CD4-positive, alpha-beta T cell (primary cell): ENCODE data around the gene KIAA0232. TPM values are rescaled to one million over a fixed set of nuclear protein-coding genes. Genes with fewer than 3 reads are reported as not detected.
A peak's percentile ranks its signal among the peaks of the same experiment; 100 is the strongest.

Experiments
- ATAC-seq: fragments of 200-7000 bp; cut with Tn5 transposase; one replicate; pipeline ENCODE4 v1.10.0; 2022; ENCODE audit warnings: mild to moderate bottlenecking; ENCODE audit not compliant: poor library complexity
- CTCF ChIA-PET: fragments of 350-600 bp; sonication (Branson Sonifier 250); formaldehyde crosslinking; loops from one replicate; lab custom pipeline; 2021; ENCODE audit warnings: antibody characterized with exemption, inconsistent platforms; lab: Charles Lee
- POLR2A ChIA-PET: fragments of 350-600 bp; sonication (Branson Sonifier 250); formaldehyde crosslinking; loops from one replicate; lab custom pipeline; 2021; ENCODE audit warnings: antibody characterized with exemption, inconsistent platforms; lab: Charles Lee
- DNase-seq, 14 experiments: peaks; one replicate each; pipeline ENCODE4 v3.0.0-alpha.2; 2013 to 2020; ENCODE audit warnings: mixed read lengths in 2 of 14
- H3K27ac ChIP-seq, 2 donors: one replicate each; pipeline versions ENCODE4 v1.5.1 to v1.7.0; 2013; ENCODE audit warnings: low read length in 2 of 2, low read depth in 1 of 2, mild to moderate bottlenecking in 1 of 2
- H3K27me3 ChIP-seq, 2 experiments: 1 replicate in 1 of 2; 2 replicates in 1 of 2; pipeline versions ENCODE4 v1.6.1 to v1.7.0; 2013; ENCODE audit warnings: low read length in 2 of 2, control low read depth in 1 of 2, mild to moderate bottlenecking in 1 of 2, moderate library complexity in 1 of 2; ENCODE audit not compliant: insufficient read depth in 2 of 2, control insufficient read depth in 1 of 2
- H3K36me3 ChIP-seq: one replicate; pipeline ENCODE4 v1.6.1; 2013; ENCODE audit warnings: low read length, control low read depth; ENCODE audit not compliant: insufficient read depth
- H3K4me1 ChIP-seq: one replicate; pipeline ENCODE4 v1.6.1; 2013; ENCODE audit warnings: low read length, control low read depth; ENCODE audit not compliant: insufficient read depth
- H3K4me3 ChIP-seq: one replicate; pipeline ENCODE4 v1.5.1; 2013; ENCODE audit warnings: mild to moderate bottlenecking, low read length, moderate library complexity
- H3K9me3 ChIP-seq, 2 experiments: 1 replicate in 1 of 2; 2 replicates in 1 of 2; pipeline versions ENCODE4 v1.6.1 to v1.7.0; 2013; ENCODE audit warnings: low read length in 2 of 2, mild to moderate bottlenecking in 2 of 2, control low read depth in 1 of 2, moderate library complexity in 1 of 2; ENCODE audit not compliant: control insufficient read depth in 1 of 2, insufficient read depth in 1 of 2
- H3K27ac Mint-ChIP-seq: one replicate; pipeline ENCODE4 v1.8.0; 2020; ENCODE audit warnings: mixed read lengths
- H3K27me3 Mint-ChIP-seq: one replicate; pipeline ENCODE4 v1.8.0; 2021; ENCODE audit warnings: mixed read lengths
- H3K36me3 Mint-ChIP-seq: one replicate; pipeline ENCODE4 v1.8.0; 2021; ENCODE audit warnings: low read depth, mixed read lengths
- H3K4me1 Mint-ChIP-seq: one replicate; pipeline ENCODE4 v1.8.0; 2021; ENCODE audit warnings: low read depth, mixed read lengths
- H3K4me3 Mint-ChIP-seq: one replicate; pipeline ENCODE4 v1.8.0; 2020; ENCODE audit warnings: mild to moderate bottlenecking, mixed read lengths
- H3K9me3 Mint-ChIP-seq: one replicate; pipeline ENCODE4 v1.8.0; 2020; ENCODE audit warnings: mixed read lengths
- intact Hi-C, 2 experiments: fragments of 100-400 bp; cut with DNase I in 1 of 2; cut with micrococcal nuclease in 1 of 2; formaldehyde crosslinking; loops; one replicate each; pipeline versions ENCODE4 v1.15.1 to v1.9.0; 2023 to 2025; cut with DNase I, micrococcal nuclease
- polyA plus RNA-seq, 2 donors: library from polyadenylated mRNA; unstranded; fragments of 120-200 nt; gene quantifications; one replicate each; pipeline ENCODE4 v1.2.1, GENCODE V29; 2013
- total RNA-seq, 174 experiments: library from RNA in 2 of 174; stranded (reverse) in 2 of 174; gene quantifications; one replicate each; pipeline ENCODE4 v1.2.3 and lab custom pipeline; 2021 to 2026
- TF ChIP-seq, protein P1 (sequence below): fragments of 200-600 bp; IDR thresholded peaks from one replicate; pipeline ENCODE4 v1.8.0; 2022; ENCODE audit warnings: antibody characterized with exemption, mild to moderate bottlenecking

Gene KIAA0232, protein sequence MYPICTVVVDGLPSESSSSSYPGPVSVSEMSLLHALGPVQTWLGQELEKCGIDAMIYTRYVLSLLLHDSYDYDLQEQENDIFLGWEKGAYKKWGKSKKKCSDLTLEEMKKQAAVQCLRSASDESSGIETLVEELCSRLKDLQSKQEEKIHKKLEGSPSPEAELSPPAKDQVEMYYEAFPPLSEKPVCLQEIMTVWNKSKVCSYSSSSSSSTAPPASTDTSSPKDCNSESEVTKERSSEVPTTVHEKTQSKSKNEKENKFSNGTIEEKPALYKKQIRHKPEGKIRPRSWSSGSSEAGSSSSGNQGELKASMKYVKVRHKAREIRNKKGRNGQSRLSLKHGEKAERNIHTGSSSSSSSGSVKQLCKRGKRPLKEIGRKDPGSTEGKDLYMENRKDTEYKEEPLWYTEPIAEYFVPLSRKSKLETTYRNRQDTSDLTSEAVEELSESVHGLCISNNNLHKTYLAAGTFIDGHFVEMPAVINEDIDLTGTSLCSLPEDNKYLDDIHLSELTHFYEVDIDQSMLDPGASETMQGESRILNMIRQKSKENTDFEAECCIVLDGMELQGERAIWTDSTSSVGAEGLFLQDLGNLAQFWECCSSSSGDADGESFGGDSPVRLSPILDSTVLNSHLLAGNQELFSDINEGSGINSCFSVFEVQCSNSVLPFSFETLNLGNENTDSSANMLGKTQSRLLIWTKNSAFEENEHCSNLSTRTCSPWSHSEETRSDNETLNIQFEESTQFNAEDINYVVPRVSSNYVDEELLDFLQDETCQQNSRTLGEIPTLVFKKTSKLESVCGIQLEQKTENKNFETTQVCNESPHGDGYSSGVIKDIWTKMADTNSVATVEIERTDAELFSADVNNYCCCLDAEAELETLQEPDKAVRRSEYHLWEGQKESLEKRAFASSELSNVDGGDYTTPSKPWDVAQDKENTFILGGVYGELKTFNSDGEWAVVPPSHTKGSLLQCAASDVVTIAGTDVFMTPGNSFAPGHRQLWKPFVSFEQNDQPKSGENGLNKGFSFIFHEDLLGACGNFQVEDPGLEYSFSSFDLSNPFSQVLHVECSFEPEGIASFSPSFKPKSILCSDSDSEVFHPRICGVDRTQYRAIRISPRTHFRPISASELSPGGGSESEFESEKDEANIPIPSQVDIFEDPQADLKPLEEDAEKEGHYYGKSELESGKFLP (N-terminal part only)
- total RNA-seq (10 to 100 TPM; 15.3 to 17.8 TPM), total RNA-seq (lab: John Stamatoyannopoulos, UW) (47.6 to 154 (median 81.0) reads per million in 172 experiments)
- 10.8 TPM for polyA plus RNA-seq (2013, experiment 1 of 2)
- polyA plus RNA-seq (2013, experiment 2 of 2) = 11.3 TPM

DNA sequence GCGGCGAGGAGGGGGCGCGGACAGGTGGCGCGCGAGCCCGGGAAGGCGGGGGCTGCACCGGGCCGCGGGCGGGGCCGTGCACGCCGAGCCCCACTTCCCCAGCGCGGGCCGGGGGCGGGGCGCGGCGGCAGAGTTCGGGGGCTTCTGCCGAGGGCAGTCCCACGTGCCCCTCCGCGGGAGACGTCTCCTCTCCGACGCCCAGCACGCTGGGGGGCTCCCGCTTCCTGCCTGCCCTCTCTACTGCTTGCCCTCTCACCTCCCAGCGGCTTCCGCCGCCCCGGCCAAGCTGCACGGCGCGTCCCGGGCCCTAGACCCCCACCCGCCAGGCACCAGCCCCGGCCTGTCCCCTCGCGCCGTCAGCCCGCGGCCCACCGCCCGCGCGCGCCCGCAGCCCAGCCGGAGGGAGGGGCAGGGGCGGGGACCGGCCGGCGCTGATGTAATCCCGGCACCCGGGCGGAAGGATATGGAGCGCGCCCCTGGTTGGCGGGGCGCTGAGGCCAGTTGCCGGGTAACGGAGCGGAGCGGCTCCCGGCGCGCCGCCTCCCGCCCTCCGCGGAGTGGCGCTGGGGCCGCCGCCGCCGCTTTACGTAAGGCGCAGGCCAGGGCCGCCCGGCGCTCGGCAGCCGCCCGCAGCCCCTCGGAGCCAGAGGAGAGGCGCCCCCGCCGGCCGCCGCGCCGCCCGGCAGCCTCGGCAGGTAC, at the start of gene KIAA0232:
Gene KIAA0232, plus strand, starts transcription at position 581 of the 699 bp plus-strand sequence. CDS start 41,727 bp downstream, outside the sequence.
- H3K9me3 Mint-ChIP-seq = no peaks in the 10 kb centered on the region
- Histone ChIP-seq H3K36me3 (peaks cover 4% of the 10 kb centered on the region), H3K4me1 (peaks cover 50% of the 10 kb centered on the region), H3K4me3 (peak within 1 kb of the TSS; percentile 77), H3K27ac (peak within 1 kb of the TSS; percentile 92 to 96), H3K27me3 (no peaks in the 10 kb centered on the region), H3K9me3 (no peaks in the 10 kb centered on the region)
- POLR2A ChIA-PET = interaction anchor here (0.6 to 2.8 kb wide), 12 partner anchors 13 to 286 kb away, joined by 3 to 22 read pairs (median 6); partner anchors contain the start of genes BLOC1S4, GRPEL1, MRFAP1 and MRFAP1L1
- H3K36me3 Mint-ChIP-seq = peaks cover 15% of the 10 kb centered on the region
- peaks cover 58% of the 10 kb centered on the region for H3K4me1 Mint-ChIP-seq
- ATAC-seq (peak; percentile 73), DNase-seq (peak; percentile 75 to 96 (median 88))
- TF ChIP-seq, protein P1, sequence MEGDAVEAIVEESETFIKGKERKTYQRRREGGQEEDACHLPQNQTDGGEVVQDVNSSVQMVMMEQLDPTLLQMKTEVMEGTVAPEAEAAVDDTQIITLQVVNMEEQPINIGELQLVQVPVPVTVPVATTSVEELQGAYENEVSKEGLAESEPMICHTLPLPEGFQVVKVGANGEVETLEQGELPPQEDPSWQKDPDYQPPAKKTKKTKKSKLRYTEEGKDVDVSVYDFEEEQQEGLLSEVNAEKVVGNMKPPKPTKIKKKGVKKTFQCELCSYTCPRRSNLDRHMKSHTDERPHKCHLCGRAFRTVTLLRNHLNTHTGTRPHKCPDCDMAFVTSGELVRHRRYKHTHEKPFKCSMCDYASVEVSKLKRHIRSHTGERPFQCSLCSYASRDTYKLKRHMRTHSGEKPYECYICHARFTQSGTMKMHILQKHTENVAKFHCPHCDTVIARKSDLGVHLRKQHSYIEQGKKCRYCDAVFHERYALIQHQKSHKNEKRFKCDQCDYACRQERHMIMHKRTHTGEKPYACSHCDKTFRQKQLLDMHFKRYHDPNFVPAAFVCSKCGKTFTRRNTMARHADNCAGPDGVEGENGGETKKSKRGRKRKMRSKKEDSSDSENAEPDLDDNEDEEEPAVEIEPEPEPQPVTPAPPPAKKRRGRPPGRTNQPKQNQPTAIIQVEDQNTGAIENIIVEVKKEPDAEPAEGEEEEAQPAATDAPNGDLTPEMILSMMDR = no peak
- peak within 1 kb of the TSS; percentile 92 for H3K4me3 Mint-ChIP-seq
- H3K27me3 Mint-ChIP-seq = no peaks in the 10 kb centered on the region
- H3K27ac Mint-ChIP-seq = peak within 1 kb of the TSS; percentile 86
- CTCF ChIA-PET = interaction anchor here (1.1 to 3.8 kb wide), 3 partner anchors 91 to 107 kb away, joined by 3 to 10 read pairs (median 8); a partner anchor contains a TSS
- intact Hi-C loops = loop anchor here (1.0 to 10.0 kb wide), 13 partner anchors 65 to 1155 kb away; partner anchors contain the start of genes MRFAP1 (in 2 of the 2), AFAP1 (in 1 of the 2), BLOC1S4 (in 1 of the 2) and GRPEL1 (in 1 of the 2)

DNA sequence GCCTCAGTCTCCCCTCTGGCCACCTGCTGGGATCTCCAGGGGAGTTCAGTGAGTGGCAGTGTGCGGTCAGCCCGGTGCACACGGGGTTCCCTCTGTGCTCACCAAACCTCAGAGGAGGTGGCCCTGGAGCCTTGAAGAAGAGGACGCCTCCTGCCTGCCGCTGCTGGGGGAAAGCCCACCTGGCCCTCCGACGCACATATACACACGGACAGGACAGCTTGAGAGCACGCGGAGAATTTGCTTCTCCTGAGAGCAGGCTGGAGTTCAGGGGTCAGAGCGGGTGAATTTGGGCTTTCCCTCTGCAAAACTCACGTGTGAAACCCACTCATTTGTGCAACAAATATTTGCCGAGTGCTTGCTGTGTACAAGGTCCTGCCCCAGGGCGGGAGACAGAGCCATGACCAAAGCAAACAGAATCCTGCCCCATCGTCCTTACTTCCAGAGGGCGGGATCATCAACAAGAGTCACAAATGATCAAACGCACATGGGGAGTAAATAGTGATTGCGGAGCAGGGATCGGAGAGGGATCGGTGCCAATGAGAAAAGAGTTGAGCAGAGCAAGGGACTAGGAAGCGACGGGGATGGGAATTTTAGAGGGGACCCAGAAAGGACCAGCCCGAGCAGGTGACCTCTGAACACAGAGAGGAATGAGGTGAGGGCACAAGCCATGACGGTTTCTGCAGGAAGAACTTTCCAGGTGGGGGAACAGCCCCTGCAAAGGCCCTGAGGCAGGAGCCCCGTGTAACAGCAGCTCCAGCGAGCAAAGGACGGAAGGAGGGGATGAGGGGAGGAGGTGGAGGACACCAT, 49.0 kb upstream of the KIAA0232 start:
- no peak overlapping the region for H3K27ac Mint-ChIP-seq
- TF ChIP-seq, protein P1 = no peak
- no peak overlapping the region for H3K4me3 ChIP-seq
- H3K9me3 ChIP-seq = no peaks in the 10 kb centered on the region
- no peaks in the 10 kb centered on the region for H3K9me3 Mint-ChIP-seq
- CTCF ChIA-PET = no interaction called here
- no peak overlapping the region for H3K4me3 Mint-ChIP-seq
- POLR2A ChIA-PET = no interaction called here
- H3K27ac ChIP-seq = no peak overlapping the region
- no peaks in the 10 kb centered on the region for H3K27me3 Mint-ChIP-seq
- no peaks in the 10 kb centered on the region for H3K27me3 ChIP-seq
- DNase-seq (peak in 1 of 14 experiments; percentile 10), ATAC-seq (no peak)
- intact Hi-C loops = no loop called here
- no peaks in the 10 kb centered on the region for H3K4me1 ChIP-seq
- H3K4me1 Mint-ChIP-seq = peaks cover 2% of the 10 kb centered on the region
- no peaks in the 10 kb centered on the region for H3K36me3 Mint-ChIP-seq
- H3K36me3 ChIP-seq = no peaks in the 10 kb centered on the region
